Neural cell (in vitro differentiated cells): ENCODE data around the gene PDE8A. TPM values are rescaled to one million over a fixed set of nuclear protein-coding genes. Genes with fewer than 3 reads are reported as not detected.

Experiments
- H2AFZ ChIP-seq: fragments of 200-600, 300-800 bp; sonication (generic), shearing (Covaris generic); 2 replicates; pipeline ENCODE4 v1.6.0; 2014; ENCODE audit warnings: low read depth, mild to moderate bottlenecking, antibody characterized with exemption, low read length, moderate library complexity
- H3F3A ChIP-seq: fragments of 200-600 bp; shearing (Covaris generic); 2 replicates; pipeline ENCODE4 v1.6.1; 2016; ENCODE audit warnings: mild to moderate bottlenecking, moderate library complexity, mixed read lengths, antibody characterized with exemption, low read length; ENCODE audit not compliant: insufficient read depth, poor library complexity, severe bottlenecking
- H3K27ac ChIP-seq: fragments of 200-600, 300-800 bp; sonication (generic), shearing (Covaris generic); 2 replicates; pipeline ENCODE4 v1.5.1; 2014; ENCODE audit warnings: mild to moderate bottlenecking, low read length, moderate library complexity
- H3K27me3 ChIP-seq: fragments of 300-800, 200-600 bp; sonication (generic), shearing (Covaris generic); 2 replicates; pipeline ENCODE4 v1.6.0; 2014; ENCODE audit warnings: mild to moderate bottlenecking, low read depth, low read length, moderate library complexity; ENCODE audit not compliant: insufficient read depth
- H3K36me3 ChIP-seq: fragments of 300-800, 200-600 bp; sonication (generic), shearing (Covaris generic); 2 replicates; pipeline ENCODE4 v1.5.1; 2014; ENCODE audit warnings: mild to moderate bottlenecking, antibody characterized with exemption, low read length, moderate library complexity; ENCODE audit not compliant: insufficient read depth
- H3K4me2 ChIP-seq: fragments of 300-800, 200-600 bp; sonication (generic), shearing (Covaris generic); 2 replicates; pipeline ENCODE4 v1.6.0; 2014; ENCODE audit warnings: mild to moderate bottlenecking, low read length
- H3K4me3 ChIP-seq: fragments of 300-800, 200-600 bp; sonication (generic), shearing (Covaris generic); 2 replicates; pipeline ENCODE4 v1.5.1; 2014; ENCODE audit warnings: mild to moderate bottlenecking, low read length, moderate library complexity
- H3K79me2 ChIP-seq: fragments of 200-600 bp; shearing (Covaris generic); replicated peaks from 2 replicates; pipeline ENCODE4 v1.6.0; 2014; ENCODE audit warnings: mild to moderate bottlenecking, low read length, moderate library complexity; ENCODE audit not compliant: insufficient read depth
- H3K9ac ChIP-seq: fragments of 300-800, 200-600 bp; sonication (generic), shearing (Covaris generic); 2 replicates; pipeline ENCODE4 v1.6.1; 2016; ENCODE audit warnings: mild to moderate bottlenecking, low read length, mixed read lengths
- H3K9me2 ChIP-seq: fragments of 200-600 bp; shearing (Covaris generic); 2 replicates; pipeline ENCODE4 v1.6.1; 2016; ENCODE audit warnings: mild to moderate bottlenecking, low read length, mixed read lengths; ENCODE audit not compliant: insufficient read depth
- H3K9me3 ChIP-seq: fragments of 200-600, 300-800 bp; sonication (generic), shearing (Covaris generic); 2 replicates; pipeline ENCODE4 v1.6.1; 2016; ENCODE audit warnings: mild to moderate bottlenecking, mixed run types, low read length, moderate library complexity, mixed read lengths
- H4K20me1 ChIP-seq: fragments of 200-600 bp; shearing (Covaris generic); 2 replicates; pipeline ENCODE4 v1.6.1; 2016; ENCODE audit warnings: mild to moderate bottlenecking, mixed run types; ENCODE audit not compliant: insufficient read depth
- EP300 ChIP-seq: fragments of 450-650 bp; conservative IDR thresholded peaks from 2 replicates; pipeline ENCODE4 v1.6.1; 2014; ENCODE audit warnings: antibody characterized with exemption, mild to moderate bottlenecking, moderate library complexity; ENCODE audit not compliant: poor library complexity, severe bottlenecking
- EZH2 ChIP-seq: fragments of 200-600, 300-800 bp; shearing (Covaris generic), sonication (generic); IDR thresholded peaks from 2 replicates; pipeline ENCODE4 v1.6.1; 2014; ENCODE audit warnings: antibody characterized with exemption, low read length, borderline replicate concordance, mild to moderate bottlenecking; ENCODE audit not compliant: insufficient read depth, poor library complexity, severe bottlenecking
- MXI1 ChIP-seq: fragments of 450-650 bp; conservative IDR thresholded peaks from 2 replicates; pipeline ENCODE4 v1.6.1; 2014; ENCODE audit warnings: antibody characterized with exemption, mild to moderate bottlenecking; ENCODE audit not compliant: poor library complexity, severe bottlenecking
- POLR2AphosphoS5 ChIP-seq: IDR thresholded peaks from 2 replicates; pipeline ENCODE4 v1.6.1; 2012
- RAD21 ChIP-seq: fragments of 450-650 bp; conservative IDR thresholded peaks from 2 replicates; pipeline ENCODE4 v1.6.1; 2014; ENCODE audit warnings: antibody characterized with exemption, mild to moderate bottlenecking, moderate library complexity
- REST ChIP-seq: IDR thresholded peaks from 2 replicates; pipeline ENCODE4 v1.6.1; 2012; ENCODE audit warnings: borderline replicate concordance
- SMC3 ChIP-seq: fragments of 450-650 bp; conservative IDR thresholded peaks from 2 replicates; pipeline ENCODE4 v1.6.1; 2014; ENCODE audit warnings: antibody characterized with exemption, mild to moderate bottlenecking, moderate library complexity; ENCODE audit not compliant: poor library complexity
- TAF1 ChIP-seq: IDR thresholded peaks from 2 replicates; pipeline ENCODE4 v1.6.1; 2012; ENCODE audit warnings: low read depth
- polyA plus RNA-seq: library from polyadenylated mRNA; depleted of rRNA; stranded (reverse); fragments of >200 nt; gene quantifications from 2 replicates; pipeline ENCODE4 v1.2.3, GENCODE V29; 2014
- TF ChIP-seq, protein P1 (sequence below): fragments of 450-650 bp; IDR thresholded peaks from 2 replicates; pipeline ENCODE4 v1.5.1; 2014; ENCODE audit warnings: antibody characterized with exemption, mild to moderate bottlenecking, moderate library complexity; ENCODE audit not compliant: poor library complexity, severe bottlenecking

Gene PDE8A
- polyA plus RNA-seq, 1 donor from 2014 or later, result 13.2 TPM

GRCh38 chr15:85035980-85036379 is 54.3 kb downstream of the PDE8A start:
- Histone ChIP-seq H3K27ac (no peak overlapping the region), H3F3A (no peaks in the 10 kb centered on the region), H3K9ac (no peak overlapping the region), H3K9me2 (no peaks in the 10 kb centered on the region), H2AFZ (no peak overlapping the region), H3K36me3 (no peaks in the 10 kb centered on the region), H3K4me2 (no peak overlapping the region), H3K27me3 (no peaks in the 10 kb centered on the region), H4K20me1 (no peaks in the 10 kb centered on the region), H3K79me2 (no peaks in the 10 kb centered on the region), H3K4me3 (no peak overlapping the region), H3K9me3 (no peaks in the 10 kb centered on the region)
- TF ChIP-seq POLR2AphosphoS5 (no peak), SMC3 (no peak), MXI1 (no peak), EP300 (no peak), TAF1 (no peak), REST (no peak), RAD21 (no peak), EZH2 (no peak)
- TF ChIP-seq, protein P1, sequence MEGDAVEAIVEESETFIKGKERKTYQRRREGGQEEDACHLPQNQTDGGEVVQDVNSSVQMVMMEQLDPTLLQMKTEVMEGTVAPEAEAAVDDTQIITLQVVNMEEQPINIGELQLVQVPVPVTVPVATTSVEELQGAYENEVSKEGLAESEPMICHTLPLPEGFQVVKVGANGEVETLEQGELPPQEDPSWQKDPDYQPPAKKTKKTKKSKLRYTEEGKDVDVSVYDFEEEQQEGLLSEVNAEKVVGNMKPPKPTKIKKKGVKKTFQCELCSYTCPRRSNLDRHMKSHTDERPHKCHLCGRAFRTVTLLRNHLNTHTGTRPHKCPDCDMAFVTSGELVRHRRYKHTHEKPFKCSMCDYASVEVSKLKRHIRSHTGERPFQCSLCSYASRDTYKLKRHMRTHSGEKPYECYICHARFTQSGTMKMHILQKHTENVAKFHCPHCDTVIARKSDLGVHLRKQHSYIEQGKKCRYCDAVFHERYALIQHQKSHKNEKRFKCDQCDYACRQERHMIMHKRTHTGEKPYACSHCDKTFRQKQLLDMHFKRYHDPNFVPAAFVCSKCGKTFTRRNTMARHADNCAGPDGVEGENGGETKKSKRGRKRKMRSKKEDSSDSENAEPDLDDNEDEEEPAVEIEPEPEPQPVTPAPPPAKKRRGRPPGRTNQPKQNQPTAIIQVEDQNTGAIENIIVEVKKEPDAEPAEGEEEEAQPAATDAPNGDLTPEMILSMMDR, result no peak

GRCh38 chr15:85036716-85037115 is 55.1 kb downstream of the PDE8A start:
- Histone ChIP-seq H3K4me3 (no peak overlapping the region), H3K27me3 (no peaks in the 10 kb centered on the region), H3F3A (no peaks in the 10 kb centered on the region), H4K20me1 (no peaks in the 10 kb centered on the region), H3K9ac (no peak overlapping the region), H3K9me3 (no peaks in the 10 kb centered on the region), H3K27ac (no peak overlapping the region), H3K36me3 (no peaks in the 10 kb centered on the region), H2AFZ (no peak overlapping the region), H3K9me2 (no peaks in the 10 kb centered on the region), H3K79me2 (no peaks in the 10 kb centered on the region), H3K4me2 (no peak overlapping the region)
- no peak for TF ChIP-seq TAF1
- TF ChIP-seq SMC3, result no peak
- TF ChIP-seq, protein P1, result no peak
- TF ChIP-seq MXI1, result no peak
- no peak for TF ChIP-seq REST
- TF ChIP-seq RAD21, result no peak
- TF ChIP-seq POLR2AphosphoS5, result no peak
- TF ChIP-seq EZH2, result no peak
- no peak for TF ChIP-seq EP300
